ENCODE results near the gene GRM1.

Gene GRM1

GRCh38 chr6:146097586-146097985, 68.7 kb downstream of the GRM1 start:
- DNase-seq (ENCODE audit: low read depth) = no peak

- DNase-seq (ENCODE audit: low read depth) = no peak
Measured at GRCh38 chr6:146100776-146101175, 71.9 kb downstream of the GRM1 start.

- DNase-seq (ENCODE audit: low read depth) = no peak
Measured at GRCh38 chr6:146103416-146104072, 74.7 kb downstream of the GRM1 start.

GRCh38 chr6:146106532-146106931, 77.7 kb downstream of the GRM1 start:
- DNase-seq (ENCODE audit: low read depth) = no peak

- no peak for DNase-seq (ENCODE audit: low read depth)
Measured at GRCh38 chr6:146110990-146111389, 82.1 kb downstream of the GRM1 start.

- no peak for DNase-seq (ENCODE audit: low read depth)
Measured at GRCh38 chr6:146111881-146112450, 83.1 kb downstream of the GRM1 start.

- no peak for DNase-seq (ENCODE audit: low read depth)
Measured at GRCh38 chr6:146113084-146113623, 84.3 kb downstream of the GRM1 start.

- DNase-seq (ENCODE audit: low read depth) = no peak
Measured at GRCh38 chr6:146123616-146124015, 94.8 kb downstream of the GRM1 start.

GRCh38 chr6:146127447-146128215, 98.8 kb downstream of the GRM1 start:
- no peak for DNase-seq (ENCODE audit: low read depth)

GRCh38 chr6:146133866-146134265, 105.0 kb downstream of the GRM1 start:
- DNase-seq (ENCODE audit: low read depth) = no peak

GRCh38 chr6:146135167-146135566, 106.3 kb downstream of the GRM1 start:
- no peak for DNase-seq (ENCODE audit: low read depth)

GRCh38 chr6:146146836-146147235, 118.0 kb downstream of the GRM1 start:
- DNase-seq (ENCODE audit: low read depth) = no peak

- no peak for DNase-seq (ENCODE audit: low read depth)
Measured at GRCh38 chr6:146149770-146150169, 120.9 kb downstream of the GRM1 start.

GRCh38 chr6:146153040-146153758, 124.3 kb downstream of the GRM1 start:
- no peak for DNase-seq (ENCODE audit: low read depth)

- DNase-seq (ENCODE audit: low read depth) = no peak
Measured at GRCh38 chr6:146154197-146154596, 125.3 kb downstream of the GRM1 start.

GRCh38 chr6:146161664-146162063, 132.8 kb downstream of the GRM1 start:
- DNase-seq (ENCODE audit: low read depth) = no peak

GRCh38 chr6:146169872-146170271, 141.0 kb downstream of the GRM1 start:
- no peak for DNase-seq (ENCODE audit: low read depth)

GRCh38 chr6:146177785-146178184, 148.9 kb downstream of the GRM1 start:
- no peak for DNase-seq (ENCODE audit: low read depth)

GRCh38 chr6:146183831-146184230, 155.0 kb downstream of the GRM1 start:
- DNase-seq (ENCODE audit: low read depth) = no peak

- DNase-seq (ENCODE audit: low read depth) = no peak
Measured at GRCh38 chr6:146184701-146185100, 155.8 kb downstream of the GRM1 start.

- no peak for DNase-seq (ENCODE audit: low read depth)
Measured at GRCh38 chr6:146189131-146189530, 160.3 kb downstream of the GRM1 start.

- no peak for DNase-seq (ENCODE audit: low read depth)
Measured at GRCh38 chr6:146190581-146190980, 161.7 kb downstream of the GRM1 start.

Data from activated T-cell treated with anti-CD3 and anti-CD28 coated beads for 1 hour (primary cell).